Muscle of leg (tissue), 11 donors: Measurements from ENCODE around the gene SORCS1. TPM values are rescaled to one million over a fixed set of nuclear protein-coding genes. Genes with fewer than 3 reads are reported as not detected.
"Not testable (repeated sequence)": the region's sequence is repeated elsewhere in the genome, so short reads cannot be mapped to it uniquely, and the experiment has no call there.

Experiments used
- DNase-seq: peaks from one replicate; pipeline ENCODE4 v3.0.0; 2013
- H3K27ac ChIP-seq: one replicate; pipeline ENCODE4 v1.5.1; 2013; ENCODE audit warnings: mild to moderate bottlenecking, low read length, control low read depth
- H3K27me3 ChIP-seq: one replicate; pipeline ENCODE4 v1.6.1; 2013; ENCODE audit warnings: low read length; ENCODE audit not compliant: control insufficient read depth, insufficient read depth
- H3K36me3 ChIP-seq: one replicate; pipeline ENCODE4 v1.6.1; 2013; ENCODE audit warnings: low read length; ENCODE audit not compliant: control insufficient read depth, insufficient read depth
- H3K4me1 ChIP-seq: one replicate; pipeline ENCODE4 v1.6.1; 2013; ENCODE audit warnings: low read length; ENCODE audit not compliant: control insufficient read depth, insufficient read depth
- H3K4me3 ChIP-seq: one replicate; pipeline ENCODE4 v1.5.1; 2013; ENCODE audit warnings: low read length, control low read depth
- H3K9me3 ChIP-seq: replicated peaks from 2 replicates; pipeline ENCODE4 v1.6.1; 2013; ENCODE audit warnings: low read depth, low read length; ENCODE audit not compliant: control insufficient read depth
- WGBS: methylation state at CpG from one replicate; pipeline ENCODE4 v1.1.5; 2013; ENCODE audit warnings: missing lambda C conversion rate; ENCODE audit not compliant: insufficient coverage; 5-methylcytosine and 5-hydroxymethylcytosine counted together
- polyA plus RNA-seq, 8 donors: library from polyadenylated mRNA; unstranded; fragments of 120-200 nt; gene quantifications; one replicate each; pipeline versions ENCODE4 v1.2.1 to v1.2.3, GENCODE V29; 2013; ENCODE audit warnings: inconsistent platforms in 1 of 8, low replicate concordance in 1 of 8; ENCODE audit not compliant: insufficient read length in 8 of 8, insufficient read depth in 1 of 8
- total RNA-seq: library from RNA; stranded (reverse); fragments of 120-200 nt; gene quantifications from one replicate; pipeline ENCODE4 v1.2.4, GENCODE V29; 2013

Gene SORCS1
- total and polyA plus RNA-seq, 9 donors = 2.4 to 6.2 (median 3.8) TPM

GRCh38 chr10:107028236-107028635 lies 136.3 kb downstream of the SORCS1 start:
- WGBS = no CpG with 5 or more reads among the region's 2 CpGs
- H3K27ac ChIP-seq = no peak overlapping the region
- DNase-seq = no peak
- no peaks in the 10 kb centered on the region for H3K36me3 ChIP-seq
- H3K4me3 ChIP-seq = no peak overlapping the region
- H3K9me3 ChIP-seq = no peaks in the 10 kb centered on the region
- H3K27me3 ChIP-seq = no peaks in the 10 kb centered on the region
- H3K4me1 ChIP-seq = peaks cover 9% of the 10 kb centered on the region

GRCh38 chr10:107025676-107026075 lies 138.8 kb downstream of the SORCS1 start:
- no peak overlapping the region for H3K27ac ChIP-seq
- no peaks in the 10 kb centered on the region for H3K9me3 ChIP-seq
- no peak overlapping the region for H3K4me3 ChIP-seq
- H3K27me3 ChIP-seq = no peaks in the 10 kb centered on the region
- H3K36me3 ChIP-seq = no peaks in the 10 kb centered on the region
- H3K4me1 ChIP-seq = no peaks in the 10 kb centered on the region
- no peak for DNase-seq
- 18% methylated on average over 4 of the region's 4 CpGs for WGBS

- H3K27ac ChIP-seq, H3K27me3 ChIP-seq, H3K4me3 ChIP-seq, H3K9me3 ChIP-seq, H3K4me1 ChIP-seq, H3K36me3 ChIP-seq, DNase-seq: not testable (repeated sequence)
- WGBS = 100% methylated on average over 2 of the region's 3 CpGs
These were observed 140.5 kb downstream of the SORCS1 start for GRCh38 chr10:107024033-107024432.

GRCh38 chr10:107022600-107023354 lies 141.7 kb downstream of the SORCS1 start:
- H3K9me3 ChIP-seq = no peaks in the 10 kb centered on the region
- H3K27ac ChIP-seq = no peak overlapping the region
- H3K36me3 ChIP-seq = no peaks in the 10 kb centered on the region
- no peaks in the 10 kb centered on the region for H3K4me1 ChIP-seq
- WGBS = 40% methylated on average over 1 of the region's 6 CpGs
- no peaks in the 10 kb centered on the region for H3K27me3 ChIP-seq
- no peak overlapping the region for H3K4me3 ChIP-seq
- DNase-seq = no peak

- H3K9me3 ChIP-seq = no peaks in the 10 kb centered on the region
- WGBS = 57% methylated on average over 1 of the region's 2 CpGs
- no peak for DNase-seq
These were observed 145.4 kb downstream of the SORCS1 start for GRCh38 chr10:107019154-107019553.

GRCh38 chr10:107013258-107014006 lies 151.1 kb downstream of the SORCS1 start:
- DNase-seq = no peak
- no peaks in the 10 kb centered on the region for H3K27me3 ChIP-seq
- H3K4me1 ChIP-seq = no peaks in the 10 kb centered on the region
- no peak overlapping the region for H3K4me3 ChIP-seq
- no peaks in the 10 kb centered on the region for H3K36me3 ChIP-seq
- H3K9me3 ChIP-seq = no peaks in the 10 kb centered on the region
- no peak overlapping the region for H3K27ac ChIP-seq
- WGBS = 80% methylated on average over 2 of the region's 4 CpGs

More at GRCh38 chr10:107019154-107019553, 145.4 kb downstream of the SORCS1 start:
- no peaks in the 10 kb centered on the region for H3K36me3 ChIP-seq
- H3K4me3 ChIP-seq = no peak overlapping the region
- H3K27ac ChIP-seq = no peak overlapping the region
- no peaks in the 10 kb centered on the region for H3K27me3 ChIP-seq
- no peaks in the 10 kb centered on the region for H3K4me1 ChIP-seq

- no peaks in the 10 kb centered on the region for H3K36me3 ChIP-seq
- no peak overlapping the region for H3K4me3 ChIP-seq
- no peak overlapping the region for H3K27ac ChIP-seq
- H3K4me1 ChIP-seq = no peaks in the 10 kb centered on the region
- DNase-seq = no peak
- no peaks in the 10 kb centered on the region for H3K9me3 ChIP-seq
- H3K27me3 ChIP-seq = no peaks in the 10 kb centered on the region
- 92% methylated on average over 2 of the region's 3 CpGs for WGBS
These were observed 152.5 kb downstream of the SORCS1 start for GRCh38 chr10:107011992-107012391.

- H3K4me3 ChIP-seq = no peak overlapping the region
- WGBS = no CpG with 5 or more reads among the region's 3 CpGs
- H3K36me3 ChIP-seq = no peaks in the 10 kb centered on the region
- no peak overlapping the region for H3K27ac ChIP-seq
- H3K27me3 ChIP-seq = no peaks in the 10 kb centered on the region
- no peaks in the 10 kb centered on the region for H3K4me1 ChIP-seq
- H3K9me3 ChIP-seq = no peaks in the 10 kb centered on the region
- DNase-seq = no peak
These were observed 153.4 kb downstream of the SORCS1 start for GRCh38 chr10:107011105-107011504.

GRCh38 chr10:107010531-107010930 lies 154.0 kb downstream of the SORCS1 start:
- H3K36me3 ChIP-seq = no peaks in the 10 kb centered on the region
- no peak overlapping the region for H3K4me3 ChIP-seq
- no peaks in the 10 kb centered on the region for H3K4me1 ChIP-seq
- no peaks in the 10 kb centered on the region for H3K9me3 ChIP-seq
- no peak for DNase-seq
- H3K27ac ChIP-seq = no peak overlapping the region
- WGBS = 80% methylated on average over 5 of the region's 8 CpGs
- no peaks in the 10 kb centered on the region for H3K27me3 ChIP-seq

GRCh38 chr10:107004362-107004761 lies 160.1 kb downstream of the SORCS1 start:
- Histone ChIP-seq H3K27me3 (no peaks in the 10 kb centered on the region), H3K36me3 (no peaks in the 10 kb centered on the region), H3K9me3 (no peaks in the 10 kb centered on the region), H3K4me1 (no peaks in the 10 kb centered on the region), H3K27ac (no peak overlapping the region), H3K4me3 (no peak overlapping the region)
- no peak for DNase-seq
- WGBS = 80% methylated on average over 1 of the region's 2 CpGs
